AG04449 (cell line): ENCODE data around the gene SUOX.

Experiments
- CTCF ChIA-PET: fragments of 350-600 bp; formaldehyde crosslinking; extraction: SDS; loops from one replicate; lab custom pipeline; 2021; ENCODE audit warnings: antibody characterized with exemption; lab: Yijun Ruan, JAX
- POLR2A ChIA-PET: fragments of 400-600, 350-600 bp; formaldehyde crosslinking; extraction: SDS; loops from one replicate; lab custom pipeline; 2020; ENCODE audit warnings: antibody characterized with exemption, inconsistent platforms; lab: Yijun Ruan, JAX
- DNase-seq: peaks from one replicate; pipeline ENCODE4 v3.0.0-alpha.2; 2010; ENCODE audit warnings: low read depth, low spot score
- H3K4me3 ChIP-seq: 2 replicates; pipeline ENCODE4 v1.5.1; 2011; ENCODE audit warnings: low read depth, mild to moderate bottlenecking, control low read depth, low read length
- CTCF ChIP-seq: IDR thresholded peaks from one replicate; pipeline ENCODE4 v1.5.1; 2011; ENCODE audit warnings: mild to moderate bottlenecking, moderate library complexity, low read length, control low read depth, inconsistent platforms; ENCODE audit not compliant: insufficient read depth; ENCODE audit errors: missing control alignments

Gene SUOX

DNA sequence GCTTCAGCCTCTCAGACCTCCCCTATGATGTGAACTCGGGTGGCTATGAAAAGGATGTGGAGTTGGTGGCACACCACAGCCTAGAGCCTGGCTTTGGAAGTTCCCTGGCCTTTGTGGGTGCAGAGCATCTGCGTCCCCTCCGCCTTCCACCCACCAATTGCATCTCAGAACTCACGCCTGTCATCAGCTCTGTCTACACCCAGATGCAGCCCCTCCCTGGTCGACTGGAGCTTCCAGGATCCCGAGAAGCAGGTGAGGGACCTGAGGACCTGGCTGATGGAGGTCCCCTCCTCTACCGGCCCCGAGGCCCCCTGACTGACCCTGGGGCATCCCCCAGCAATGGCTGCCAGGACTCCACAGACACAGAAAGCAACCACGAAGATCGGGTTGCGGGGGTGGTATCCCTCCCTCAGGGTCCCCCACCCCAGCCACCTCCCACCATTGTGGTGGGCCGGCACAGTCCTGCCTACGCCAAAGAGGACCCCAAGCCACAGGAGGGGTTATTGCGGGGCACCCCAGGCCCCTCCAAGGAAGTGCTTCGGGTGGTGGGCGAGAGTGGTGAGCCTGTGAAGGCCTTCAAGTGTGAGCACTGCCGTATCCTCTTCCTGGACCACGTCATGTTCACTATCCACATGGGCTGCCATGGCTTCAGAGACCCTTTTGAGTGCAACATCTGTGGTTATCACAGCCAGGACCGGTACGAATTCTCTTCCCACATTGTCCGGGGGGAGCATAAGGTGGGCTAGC, 37.7 kb downstream of the SUOX start:
- no peak for TF ChIP-seq CTCF
- ChIA-PET CTCF (interaction anchor here (1.0 to 3.8 kb wide), 5 partner anchors 13 to 297 kb away, joined by 3 to 24 read pairs (median 6); partner anchors contain the start of gene SUOX), POLR2A (no interaction called here)
- H3K4me3 ChIP-seq = no peak overlapping the region
- no peak for DNase-seq

GRCh38 chr12:56037161-56037560, 40.1 kb downstream of the SUOX start:
- ChIA-PET POLR2A (no interaction called here), CTCF (interaction anchor here (1.5 to 4.6 kb wide), 3 partner anchors 8 to 298 kb away, joined by 9 to 69 read pairs (median 18); partner anchors contain the start of gene SUOX)
- no peak for DNase-seq
- TF ChIP-seq CTCF = no peak
- no peak overlapping the region for H3K4me3 ChIP-seq

GRCh38 chr12:56038022-56038655, 41.1 kb downstream of the SUOX start:
- ChIA-PET CTCF (interaction anchor here (1.5 to 4.6 kb wide), 4 partner anchors 9 to 299 kb away, joined by 9 to 69 read pairs (median 28); partner anchors contain the start of gene SUOX), POLR2A (no interaction called here)
- no peak for TF ChIP-seq CTCF
- no peak overlapping the region for H3K4me3 ChIP-seq
- DNase-seq = no peak

DNA sequence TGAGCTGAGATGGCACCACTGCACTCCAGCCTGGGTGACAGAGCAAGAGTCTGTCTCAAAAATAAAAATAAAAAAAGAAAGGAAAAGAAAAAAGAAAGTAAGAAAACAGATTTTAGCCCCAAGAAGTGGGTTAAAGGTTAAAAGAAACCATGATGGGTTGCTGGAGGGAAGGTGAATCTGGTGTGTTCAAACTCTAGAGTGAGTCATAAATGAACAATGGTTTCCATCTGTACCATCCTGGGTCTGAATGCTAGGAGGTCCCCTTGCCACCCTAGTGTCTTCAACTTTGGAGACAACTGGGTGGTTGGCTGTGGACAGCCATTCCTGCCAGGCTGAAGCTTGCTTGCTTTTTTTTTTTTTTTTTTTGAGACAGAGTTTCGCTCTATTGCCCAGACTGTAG, 43.1 kb downstream of the SUOX start:
- ChIA-PET POLR2A (interaction anchor here (0.7 to 1.1 kb wide), 2 partner anchors 11 to 297 kb away, joined by 3 read pairs; no protein-coding TSS in a partner anchor), CTCF (interaction anchor here (0.7 to 4.6 kb wide), 12 partner anchors 8 to 302 kb away, joined by 3 to 69 read pairs (median 4); partner anchors contain the start of genes GDF11 and SUOX)
- no peak overlapping the region for H3K4me3 ChIP-seq
- no peak for TF ChIP-seq CTCF
- DNase-seq = no peak

- TF ChIP-seq CTCF = no peak
- POLR2A ChIA-PET = interaction anchor here (0.7 to 1.1 kb wide), 3 partner anchors 12 to 298 kb away, joined by 3 read pairs; no protein-coding TSS in a partner anchor
- CTCF ChIA-PET = interaction anchor here (0.7 to 4.6 kb wide), 18 partner anchors 9 to 303 kb away, joined by 3 to 69 read pairs (median 4); partner anchors contain the start of genes GDF11, PA2G4 and SUOX
- DNase-seq = no peak
- H3K4me3 ChIP-seq = peak overlapping the region; percentile 50
Observed at GRCh38 chr12:56040963-56041551, 44.0 kb downstream of the SUOX start.
